ENCODE measurements around the gene SH3BP1.
"Not testable (repeated sequence)": the region's sequence is repeated elsewhere in the genome, so short reads cannot be mapped to it uniquely, and the experiment has no call there.

The SH3BP1 gene

DNA sequence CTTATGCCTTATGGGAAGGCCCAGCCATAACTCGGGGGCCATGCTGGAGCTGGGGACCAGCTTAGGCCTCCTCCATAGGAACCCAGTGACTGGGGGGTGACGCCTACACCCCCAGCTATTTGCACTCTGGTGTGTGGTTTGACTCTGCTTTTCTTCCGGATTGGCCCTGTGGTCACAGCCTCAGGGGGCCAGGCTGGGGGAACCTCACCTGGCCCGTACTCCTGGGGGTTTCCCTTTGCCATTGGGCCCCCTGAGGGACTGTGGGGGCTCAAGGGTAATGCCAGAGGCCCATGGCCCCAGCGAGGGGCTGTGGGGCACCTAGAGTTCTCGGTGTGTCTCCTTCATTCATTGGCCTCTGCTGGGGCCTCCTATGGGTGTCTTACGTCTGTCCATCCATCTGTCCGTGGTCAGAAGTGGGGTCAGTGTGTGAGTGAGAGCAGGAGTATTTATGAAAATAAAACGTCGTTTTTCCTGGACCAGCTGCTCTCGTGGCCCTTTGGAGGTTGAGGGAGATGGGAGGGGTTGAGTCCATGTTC, 6.3 kb upstream of the SH3BP1 start:
- DNase-seq (ENCODE audit: low read depth, low spot score): no peak

GRCh38 chr22:37633625-37634416, 5.6 kb upstream of the SH3BP1 start:
- peak; percentile 97 for DNase-seq (ENCODE audit: low read depth, low spot score)

DNA sequence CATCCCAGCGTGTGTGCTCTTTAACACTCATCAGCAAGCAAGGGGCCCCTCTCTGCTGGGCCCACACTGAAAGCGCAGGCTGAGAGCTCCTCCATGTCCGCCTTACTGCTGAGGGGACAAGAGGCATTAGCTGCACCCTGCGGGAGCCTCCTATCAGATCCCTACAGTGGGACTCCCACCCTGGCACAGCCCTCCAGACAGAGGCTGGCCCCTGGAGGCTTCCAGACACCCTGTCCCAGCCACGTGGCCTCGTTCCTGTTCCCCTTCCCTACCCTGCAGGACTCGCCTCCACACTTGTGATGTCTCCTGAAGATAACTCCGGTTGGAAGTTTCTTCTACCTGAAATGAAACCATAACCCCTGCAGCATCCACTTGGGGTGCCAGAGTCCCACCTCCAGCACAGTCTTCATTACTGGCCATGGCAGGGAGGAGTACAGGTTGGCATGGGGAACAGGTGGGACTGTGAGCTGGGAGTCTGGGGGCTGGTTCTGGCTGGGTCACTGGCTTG, 5.0 kb upstream of the SH3BP1 start:
- no peak for DNase-seq (ENCODE audit: low read depth, low spot score)

DNA sequence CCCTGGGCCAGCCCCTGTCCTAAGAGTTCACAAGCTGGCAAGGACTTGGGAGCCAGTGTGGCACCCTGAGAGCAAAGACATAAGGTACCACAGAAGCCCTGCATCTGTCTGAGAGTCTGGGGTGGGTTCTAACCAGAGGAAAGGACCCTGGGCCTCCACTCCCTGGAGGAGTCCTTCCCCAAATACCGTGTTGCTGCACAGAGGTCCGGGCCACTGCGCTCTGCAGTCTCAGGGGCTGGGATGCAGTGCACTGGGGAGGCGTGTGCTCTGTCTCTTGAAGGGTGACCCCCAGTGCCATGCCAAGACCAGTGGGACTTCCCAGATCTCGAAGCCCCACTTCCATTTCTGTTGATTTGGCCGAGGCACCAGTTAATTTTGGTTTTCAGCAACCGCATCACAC, 4.3 kb upstream of the SH3BP1 start:
- DNase-seq (ENCODE audit: low read depth, low spot score): no peak

DNA sequence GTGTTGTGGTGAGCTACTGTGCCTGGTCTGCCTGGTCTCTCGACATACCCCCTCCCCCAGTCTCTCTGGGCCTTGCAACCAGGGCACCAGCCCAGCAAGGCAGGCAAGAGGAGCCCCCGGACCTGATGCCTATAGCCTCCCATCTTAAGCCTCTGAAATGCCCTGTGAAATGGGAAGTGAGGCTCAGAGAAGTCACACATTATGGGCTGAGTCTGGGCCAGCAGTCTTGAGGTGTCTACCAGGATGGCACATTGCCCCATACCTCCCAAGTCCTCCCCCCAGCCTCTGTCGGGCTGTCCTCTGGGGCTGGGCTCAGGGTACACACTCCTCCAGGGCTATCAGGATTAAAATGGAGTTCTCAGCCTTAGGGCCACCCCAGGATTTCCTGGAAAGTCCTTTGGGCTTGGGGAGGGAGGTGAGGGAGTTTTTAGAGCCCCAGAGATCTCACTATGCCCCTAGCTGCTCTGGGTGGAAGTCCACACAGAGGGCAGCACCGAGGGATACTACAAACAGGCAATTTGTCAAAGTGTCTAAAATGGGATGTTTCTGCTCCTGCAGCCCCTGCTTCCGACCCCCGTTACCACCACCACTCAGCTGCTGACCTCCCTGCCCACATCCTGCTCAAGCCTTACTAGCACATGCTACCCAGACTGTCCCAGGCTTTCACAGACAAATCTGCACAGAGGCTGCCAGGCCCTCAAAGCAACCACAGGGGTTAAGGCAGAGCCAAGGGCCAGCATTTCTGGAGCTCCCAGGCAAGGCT, 3.1 kb upstream of the SH3BP1 start:
- no peak for DNase-seq (ENCODE audit: low read depth, low spot score)

GRCh38 chr22:37636949-37637273, 2.6 kb upstream of the SH3BP1 start:
- no peak for DNase-seq (ENCODE audit: low read depth, low spot score)

GRCh38 chr22:37638391-37639069, 939 bp upstream of the SH3BP1 start:
- no peak for DNase-seq (ENCODE audit: low read depth, low spot score)

GRCh38 chr22:37639771-37640590, 512 bp downstream of the SH3BP1 start:
- DNase-seq (ENCODE audit: low read depth, low spot score): no peak

- no peak for DNase-seq (ENCODE audit: low read depth, low spot score)
Observed at GRCh38 chr22:37640591-37641560, 1.4 kb downstream of the SH3BP1 start.

GRCh38 chr22:37641561-37641949, 2.1 kb downstream of the SH3BP1 start:
- DNase-seq (ENCODE audit: low read depth, low spot score): no peak

DNA sequence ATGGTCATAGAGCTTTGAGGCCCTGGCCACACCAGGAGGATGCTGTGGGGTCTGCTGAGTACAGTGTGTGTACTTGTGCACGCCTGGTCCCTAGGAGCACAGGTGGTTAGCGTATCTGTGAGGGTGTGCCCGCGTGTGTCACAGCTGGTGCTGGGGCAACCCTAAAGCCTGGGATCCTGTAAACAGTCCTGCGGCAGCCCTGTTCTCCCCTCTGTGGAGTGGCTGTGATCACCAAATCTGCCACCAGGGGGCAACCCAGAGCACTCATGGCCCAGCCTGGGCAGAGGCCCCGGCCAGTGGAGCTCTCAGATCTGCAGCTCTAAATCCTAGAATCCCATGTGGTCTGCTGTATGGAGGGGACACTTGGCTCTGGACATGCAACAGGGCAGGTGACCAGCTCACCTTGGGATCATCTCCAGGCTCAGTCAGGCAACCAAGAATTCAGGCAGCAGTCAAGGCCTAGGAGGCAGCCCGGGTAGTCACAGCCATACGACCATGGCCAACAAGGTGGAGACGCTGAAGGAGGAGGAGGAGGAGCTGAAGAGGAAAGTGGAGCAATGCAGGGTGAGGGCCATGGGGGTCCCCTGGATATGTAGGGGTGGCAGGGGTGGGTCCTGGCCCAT, 3.9 kb downstream of the SH3BP1 start:
- no peak for DNase-seq (ENCODE audit: low read depth, low spot score)

DNA sequence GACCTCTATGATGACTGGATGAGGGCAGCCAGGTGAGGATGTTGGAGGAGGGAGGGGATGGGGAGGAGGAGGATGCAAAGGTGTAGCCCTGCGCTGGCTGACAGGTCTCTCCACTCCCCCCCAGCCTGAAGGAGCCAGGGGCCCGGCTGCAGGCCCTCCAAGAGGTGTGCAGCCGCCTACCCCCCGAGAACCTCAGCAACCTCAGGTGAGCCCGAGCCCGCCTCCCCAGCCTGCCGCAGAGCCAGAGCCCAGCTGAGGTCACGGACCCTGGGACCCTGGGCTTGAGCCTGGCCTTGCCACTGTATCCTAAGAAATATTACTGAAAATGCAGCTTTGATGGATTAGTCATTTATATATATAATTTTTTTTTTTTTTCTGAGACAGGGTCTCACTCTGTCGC, 7.8 kb downstream of the SH3BP1 start:
- DNase-seq (ENCODE audit: low read depth, low spot score): no peak

DNA sequence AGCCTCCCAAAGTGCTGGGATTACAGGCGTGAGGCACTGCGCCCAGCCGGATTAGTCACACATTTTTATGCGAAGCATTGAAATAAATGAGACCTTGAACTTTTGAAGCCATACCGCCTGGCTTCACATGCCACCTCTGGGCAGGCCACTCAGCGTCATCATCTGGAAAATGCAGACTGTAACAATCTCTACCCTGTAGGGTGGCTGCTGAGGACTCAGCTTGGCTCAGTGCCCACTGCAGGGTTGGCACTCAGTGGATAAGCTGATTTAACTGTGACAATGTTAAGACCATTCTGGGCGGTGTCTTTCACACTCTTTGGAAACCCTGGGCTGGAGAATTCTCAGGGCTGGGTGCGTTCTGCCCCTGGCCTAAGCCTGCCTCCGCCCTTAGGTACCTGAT, 8.5 kb downstream of the SH3BP1 start:
- no peak for DNase-seq (ENCODE audit: low read depth, low spot score)

GRCh38 chr22:37650463-37651136, 11.1 kb downstream of the SH3BP1 start:
- no peak for DNase-seq (ENCODE audit: low read depth, low spot score)

- no peak for DNase-seq (ENCODE audit: low read depth, low spot score)
Observed at GRCh38 chr22:37654563-37655251, 15.2 kb downstream of the SH3BP1 start.

DNA sequence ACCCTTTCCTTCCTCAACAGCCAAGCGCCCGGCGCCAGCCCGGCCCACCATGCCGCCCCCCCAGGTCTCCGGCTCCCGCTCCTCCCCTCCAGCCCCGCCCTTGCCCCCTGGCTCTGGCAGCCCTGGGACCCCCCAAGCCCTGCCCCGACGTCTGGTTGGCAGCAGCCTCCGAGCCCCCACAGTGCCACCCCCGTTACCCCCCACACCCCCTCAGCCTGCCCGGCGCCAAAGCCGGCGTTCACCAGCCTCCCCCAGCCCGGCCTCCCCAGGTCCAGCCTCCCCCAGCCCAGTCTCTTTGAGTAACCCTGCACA, 15.7 kb downstream of the SH3BP1 start:
- DNase-seq (ENCODE audit: low read depth, low spot score): no peak

DNA sequence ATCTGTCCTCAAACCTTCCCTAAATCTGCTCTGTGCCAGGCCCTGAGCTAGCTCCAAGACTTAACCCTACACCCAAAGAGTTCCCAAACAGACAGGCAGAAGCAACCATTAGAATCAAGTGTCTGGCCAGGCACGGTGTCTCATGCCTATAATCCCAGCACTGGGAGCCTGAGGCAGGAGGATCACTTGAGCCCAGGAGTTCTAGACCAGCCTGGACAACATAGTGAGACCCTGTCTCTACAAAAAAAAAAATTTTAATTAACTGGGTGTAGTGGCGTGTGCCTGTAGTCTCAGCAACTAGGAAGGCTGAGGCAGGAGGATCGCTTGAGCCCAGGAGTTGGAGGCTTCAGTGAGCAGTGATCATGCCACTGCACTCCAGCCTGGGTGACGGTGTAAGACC, 17.1 kb downstream of the SH3BP1 start:
- not testable (repeated sequence) for DNase-seq (ENCODE audit: low read depth, low spot score)

GRCh38 chr22:37657590-37658132, 18.2 kb downstream of the SH3BP1 start:
- DNase-seq (ENCODE audit: low read depth, low spot score): no peak
